Stimulated activated CD8-positive, alpha-beta memory T cell treated with anti-CD3 and anti-CD28 coated beads, Interleukin-15, amount 100 ng/mL, for 24 hours (primary cell): ENCODE results near the gene SMIM44.
A peak's percentile ranks its signal among the peaks of the same experiment; 100 is the strongest.

Experiments used
- DNase-seq: peaks from one replicate; pipeline ENCODE4 v3.0.0-alpha.2; 2020; ENCODE audit warnings: low read depth

The SMIM44 gene

GRCh38 chr19:3477506-3477905 is 5.7 kb downstream of the SMIM44 start:
- DNase-seq = no peak

GRCh38 chr19:3476830-3477229 is 6.4 kb downstream of the SMIM44 start:
- DNase-seq = no peak

- no peak for DNase-seq
Measured at GRCh38 chr19:3475449-3475848, 7.8 kb downstream of the SMIM44 start.

GRCh38 chr19:3474614-3475013 is 8.6 kb downstream of the SMIM44 start:
- no peak for DNase-seq

- DNase-seq = no peak
Measured at GRCh38 chr19:3474010-3474409, 9.2 kb downstream of the SMIM44 start.

- DNase-seq = peak; percentile 29
Measured at GRCh38 chr19:3471954-3472655, 11.1 kb downstream of the SMIM44 start.

GRCh38 chr19:3470500-3471128 is 12.6 kb downstream of the SMIM44 start:
- DNase-seq = no peak

GRCh38 chr19:3469638-3470499 is 13.4 kb downstream of the SMIM44 start:
- no peak for DNase-seq

- DNase-seq = no peak
Measured at GRCh38 chr19:3468211-3468610, 15.0 kb downstream of the SMIM44 start.

GRCh38 chr19:3467437-3468198 is 15.6 kb downstream of the SMIM44 start:
- no peak for DNase-seq

GRCh38 chr19:3466635-3467034 is 16.6 kb downstream of the SMIM44 start:
- no peak for DNase-seq

- no peak for DNase-seq
Measured at GRCh38 chr19:3465552-3465951, 17.7 kb downstream of the SMIM44 start.

- no peak for DNase-seq
Measured at GRCh38 chr19:3464587-3465235, 18.5 kb downstream of the SMIM44 start.

- DNase-seq = no peak
Measured at GRCh38 chr19:3463714-3464586, 19.3 kb downstream of the SMIM44 start.

- no peak for DNase-seq
Measured at GRCh38 chr19:3462991-3463713, 20.1 kb downstream of the SMIM44 start.

GRCh38 chr19:3459965-3460582 is 23.2 kb downstream of the SMIM44 start:
- DNase-seq = no peak

GRCh38 chr19:3459089-3459881 is 24.0 kb downstream of the SMIM44 start:
- DNase-seq = no peak

- no peak for DNase-seq
Measured at GRCh38 chr19:3458229-3459088, 24.8 kb downstream of the SMIM44 start.
